GM12865 (cell line): ENCODE data around the gene TEX10.

Experiments used
- DNase-seq: peaks from one replicate; pipeline ENCODE4 v3.0.0; 2010; ENCODE audit warnings: low read depth
- H3K4me3 ChIP-seq: 2 replicates; pipeline ENCODE4 v1.5.1; 2011; ENCODE audit warnings: mild to moderate bottlenecking, low read depth, low read length, control low read depth
- CTCF ChIP-seq: IDR thresholded peaks from 2 replicates; pipeline ENCODE4 v1.5.1; 2011; ENCODE audit warnings: low read length, control low read depth, low read depth, inconsistent platforms; ENCODE audit not compliant: insufficient read depth; ENCODE audit errors: missing control alignments

TEX10 gene

DNA sequence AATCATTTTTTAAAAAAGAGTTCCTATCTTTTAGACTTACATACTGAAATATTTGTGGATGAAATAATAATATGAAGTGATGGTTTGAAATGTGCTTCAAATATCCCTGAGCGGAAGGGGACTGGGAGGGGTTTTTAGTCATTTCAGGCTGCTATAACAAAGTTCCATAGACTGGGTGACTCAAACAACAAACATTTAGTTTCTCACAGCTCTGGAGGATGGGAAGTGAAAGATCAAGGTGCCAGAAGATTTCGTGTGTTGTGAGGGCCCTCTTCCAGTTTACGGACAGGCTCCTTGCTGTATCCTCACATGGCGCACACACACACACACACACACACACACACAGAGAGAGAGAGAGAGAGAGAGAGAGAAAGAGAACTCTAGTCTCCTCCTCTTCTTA, 27.1 kb upstream of the TEX10 start:
- no peak for DNase-seq
- H3K4me3 ChIP-seq: no peak overlapping the region
- no peak for TF ChIP-seq CTCF

- no peak for TF ChIP-seq CTCF
- H3K4me3 ChIP-seq: no peak overlapping the region
- no peak for DNase-seq
Measured at GRCh38 chr9:100377015-100377414, 24.3 kb upstream of the TEX10 start.

GRCh38 chr9:100375658-100376057, 22.9 kb upstream of the TEX10 start:
- DNase-seq: no peak
- no peak overlapping the region for H3K4me3 ChIP-seq
- no peak for TF ChIP-seq CTCF

GRCh38 chr9:100372648-100373047, 19.9 kb upstream of the TEX10 start:
- DNase-seq: no peak
- H3K4me3 ChIP-seq: no peak overlapping the region
- no peak for TF ChIP-seq CTCF

GRCh38 chr9:100370064-100370723, 17.5 kb upstream of the TEX10 start:
- no peak overlapping the region for H3K4me3 ChIP-seq
- DNase-seq: no peak
- no peak for TF ChIP-seq CTCF

- DNase-seq: no peak
- TF ChIP-seq CTCF: no peak
- H3K4me3 ChIP-seq: no peak overlapping the region
Measured at GRCh38 chr9:100368672-100369071, 15.9 kb upstream of the TEX10 start.

DNA sequence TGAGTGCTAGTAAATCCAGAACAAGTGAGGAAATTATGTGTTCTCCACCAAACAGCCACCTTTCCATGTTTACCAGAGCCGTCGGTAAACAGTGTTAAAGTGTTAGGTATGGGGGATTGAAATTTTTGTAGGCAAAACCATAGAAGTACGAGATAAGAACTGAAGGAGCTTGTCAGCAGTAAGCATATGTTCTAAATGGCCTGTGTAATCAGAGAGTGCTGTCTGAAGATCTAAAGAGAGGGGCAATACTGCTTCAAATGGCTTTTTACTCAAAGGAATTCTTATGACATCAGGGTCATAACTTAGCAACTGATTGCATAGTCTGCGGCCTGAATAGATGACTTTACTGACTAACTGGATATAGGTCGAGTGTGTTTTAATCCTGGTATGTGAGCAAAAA, 13.4 kb upstream of the TEX10 start:
- no peak for TF ChIP-seq CTCF
- no peak for DNase-seq
- H3K4me3 ChIP-seq: no peak overlapping the region
